ENCODE measurements around the gene AOPEP.
A peak's percentile ranks its signal among the peaks of the same experiment; 100 is the strongest.

AOPEP gene

DNA sequence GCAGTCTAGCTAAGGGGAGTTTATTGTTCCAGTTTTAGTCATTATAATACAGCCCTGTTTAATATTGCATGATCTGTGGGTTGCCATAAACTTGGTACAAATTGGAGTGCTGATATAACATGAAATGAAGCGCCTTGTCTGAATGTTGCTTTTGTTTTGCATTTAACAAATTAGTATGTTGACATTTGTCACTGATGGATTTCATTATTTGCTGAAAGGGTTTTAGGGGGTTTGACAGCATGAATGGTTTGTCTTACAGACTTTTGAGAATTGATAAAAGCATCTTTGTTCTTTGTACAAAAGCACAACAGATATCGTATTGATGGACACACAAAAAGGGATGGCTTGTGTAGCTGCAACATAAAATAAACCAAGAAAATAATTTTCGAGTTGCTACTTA lies 178.3 kb downstream of the AOPEP start:
- DNase-seq, result no peak

DNA sequence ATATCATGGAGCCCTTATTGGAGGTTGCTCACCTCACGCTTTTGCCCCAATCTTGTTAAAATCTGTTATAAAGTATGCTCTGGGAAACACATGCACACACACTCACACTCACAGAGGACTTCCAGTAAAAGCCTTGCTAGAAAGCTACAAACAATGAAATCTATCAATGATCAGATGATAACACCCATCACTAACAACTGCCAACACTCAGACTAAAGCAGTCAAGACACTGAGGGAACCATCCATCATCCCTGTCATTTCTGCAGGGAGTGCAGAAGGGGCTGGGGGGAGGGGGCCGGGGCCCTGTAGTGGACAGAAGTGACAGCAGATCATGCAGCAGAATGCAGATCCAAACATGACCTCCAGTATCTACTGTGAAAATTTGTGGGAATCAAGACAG lies 179.1 kb downstream of the AOPEP start:
- no peak for DNase-seq

- no peak for DNase-seq
Measured at GRCh38 chr9:94906181-94906580, 179.7 kb downstream of the AOPEP start.

GRCh38 chr9:94906713-94907112 lies 180.2 kb downstream of the AOPEP start:
- DNase-seq, result no peak

DNA sequence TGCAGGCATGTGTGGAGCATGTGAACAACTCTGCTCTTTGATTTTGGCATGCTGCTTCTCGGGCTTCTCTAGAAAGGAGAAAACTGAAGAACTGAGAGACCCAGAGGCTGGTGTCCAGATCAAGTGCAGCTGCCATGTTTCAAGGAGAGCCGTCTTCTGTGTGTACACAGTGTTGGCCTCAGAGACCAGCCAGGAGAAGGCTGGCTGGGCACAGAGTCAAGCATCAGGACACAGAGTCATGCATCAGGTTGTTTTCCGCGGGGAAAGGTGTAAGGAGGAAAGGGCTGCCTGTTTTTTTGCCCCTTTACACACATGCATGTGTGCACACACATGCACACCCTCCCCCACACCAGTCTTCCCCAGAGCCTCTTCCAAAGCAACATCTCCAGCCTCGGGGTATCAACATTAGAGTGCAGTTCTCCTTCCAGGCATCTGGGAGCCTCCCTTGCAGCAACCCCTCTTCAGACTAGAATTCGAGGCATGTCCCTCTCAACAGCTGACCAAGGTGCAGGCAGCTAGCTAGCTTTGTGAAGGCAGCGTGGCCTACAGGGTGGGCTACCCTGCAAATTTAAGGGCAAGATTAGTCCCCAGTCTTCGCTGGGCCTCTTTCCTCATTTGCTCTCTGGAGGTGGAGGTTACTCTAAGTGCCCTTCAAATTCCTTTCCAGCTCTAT lies 180.9 kb downstream of the AOPEP start:
- DNase-seq, result no peak

DNA sequence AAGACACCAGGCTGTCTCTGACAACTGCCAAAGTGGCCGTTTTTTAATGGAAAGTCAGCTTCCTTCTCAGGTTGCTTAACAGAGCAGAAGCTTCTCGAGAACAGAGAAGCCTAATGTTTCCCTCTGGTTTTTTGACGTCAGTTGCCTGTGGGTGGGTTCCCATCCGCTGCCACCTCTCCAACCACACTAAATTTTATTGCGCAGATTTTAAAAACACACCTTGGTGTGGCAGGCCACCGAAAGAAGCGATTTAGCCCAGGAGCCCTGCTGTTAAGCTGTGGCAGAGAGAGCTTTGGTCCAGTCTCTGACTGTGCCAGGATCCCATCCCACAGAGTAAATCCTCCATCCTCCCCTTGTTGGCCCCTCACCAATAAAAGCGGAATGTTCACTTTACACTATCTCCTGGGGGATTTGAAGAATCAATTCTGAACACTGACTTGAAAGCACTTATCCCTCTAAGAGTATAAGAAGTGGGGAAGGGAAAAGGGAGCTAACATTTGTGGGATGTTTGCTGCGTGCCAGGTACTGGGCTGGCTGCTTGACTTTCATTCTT lies 181.6 kb downstream of the AOPEP start:
- no peak for DNase-seq

DNA sequence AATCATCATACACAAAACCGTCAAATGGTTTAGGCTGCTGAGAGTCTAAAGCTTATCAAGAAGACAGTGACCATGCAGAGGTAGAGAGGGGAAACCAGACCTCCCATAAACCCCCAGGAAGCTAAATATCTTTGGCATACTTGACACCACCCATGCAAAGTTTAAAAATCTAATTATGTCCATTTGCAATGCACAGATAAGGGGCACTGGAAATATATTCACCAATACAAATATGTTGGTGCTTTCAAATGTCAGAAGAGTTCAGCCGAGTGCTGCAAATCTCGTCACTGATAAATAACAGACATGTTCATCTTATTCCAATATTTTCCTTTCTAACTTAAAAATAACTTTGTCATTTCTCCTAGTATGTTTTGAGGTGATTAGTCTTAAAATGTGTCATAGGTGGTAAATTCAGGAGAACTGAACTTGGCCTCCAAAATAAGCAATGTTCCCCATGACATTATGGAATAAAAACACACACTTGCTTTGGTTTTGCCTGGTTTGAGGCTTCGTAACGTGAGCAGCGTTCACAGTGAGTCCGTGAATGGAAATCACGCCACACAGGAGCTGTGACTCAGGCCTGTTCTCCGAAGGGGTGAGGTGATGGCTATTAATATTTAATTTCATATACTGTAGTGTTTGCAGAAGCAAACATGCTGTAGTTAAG lies 182.2 kb downstream of the AOPEP start:
- DNase-seq, result no peak

DNA sequence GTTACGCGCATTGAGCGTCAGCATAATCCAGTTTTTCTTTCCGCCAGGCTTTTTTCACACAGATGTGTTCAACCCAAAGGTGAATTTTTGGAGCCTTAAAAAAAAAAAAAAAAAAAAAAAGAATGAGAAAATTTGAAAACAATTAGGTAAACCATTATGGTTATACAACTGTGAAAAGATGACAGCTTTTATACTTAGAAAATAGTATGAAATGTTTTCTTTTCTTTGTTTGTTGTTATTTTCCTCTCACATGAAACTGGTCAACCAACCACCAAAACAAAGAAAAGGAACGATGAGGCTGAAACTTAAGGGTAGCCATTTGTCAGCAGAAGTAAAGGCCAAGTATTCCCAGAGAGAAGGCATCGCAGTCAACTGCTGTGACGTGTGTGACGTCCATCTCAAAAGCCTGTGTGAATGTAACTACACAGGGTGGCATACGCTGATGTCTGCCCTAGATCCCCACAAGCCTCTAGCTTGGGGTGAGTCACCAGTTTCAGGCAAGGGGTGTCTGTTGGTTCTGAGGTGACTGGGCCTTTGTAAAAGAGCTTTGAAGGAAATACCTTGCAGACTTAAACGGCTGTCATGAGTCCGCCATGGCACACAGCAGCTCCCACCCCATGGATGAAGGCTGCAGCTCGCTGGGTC lies 182.9 kb downstream of the AOPEP start:
- no peak for DNase-seq

GRCh38 chr9:94909965-94910730 lies 183.6 kb downstream of the AOPEP start:
- no peak for DNase-seq

DNA sequence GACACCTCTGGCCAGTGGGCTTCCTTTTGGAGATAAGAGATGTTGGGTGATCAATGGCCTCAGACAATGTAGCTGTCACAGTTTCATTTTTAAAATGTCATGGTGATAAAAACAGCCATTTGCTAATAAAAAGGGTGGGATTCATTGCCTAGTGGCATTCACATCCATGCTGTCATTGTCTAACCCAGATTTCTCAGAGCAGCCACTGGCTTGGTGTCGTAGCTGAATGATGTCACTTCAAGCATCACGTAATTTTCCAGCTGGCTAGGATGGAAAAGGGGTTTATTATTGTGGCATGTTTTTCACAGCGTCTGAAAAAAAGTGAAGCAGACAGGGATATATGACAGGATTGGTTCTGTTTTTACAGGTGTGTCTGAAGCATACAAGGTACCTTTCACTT lies 184.7 kb downstream of the AOPEP start:
- no peak for DNase-seq

GRCh38 chr9:94911986-94912635 lies 185.6 kb downstream of the AOPEP start:
- no peak for DNase-seq

- DNase-seq, result no peak
Measured at GRCh38 chr9:94912700-94913249, 186.3 kb downstream of the AOPEP start.

- no peak for DNase-seq
Measured at GRCh38 chr9:94913550-94913949, 187.1 kb downstream of the AOPEP start.

GRCh38 chr9:94915476-94916450 lies 189.3 kb downstream of the AOPEP start:
- no peak for DNase-seq

DNA sequence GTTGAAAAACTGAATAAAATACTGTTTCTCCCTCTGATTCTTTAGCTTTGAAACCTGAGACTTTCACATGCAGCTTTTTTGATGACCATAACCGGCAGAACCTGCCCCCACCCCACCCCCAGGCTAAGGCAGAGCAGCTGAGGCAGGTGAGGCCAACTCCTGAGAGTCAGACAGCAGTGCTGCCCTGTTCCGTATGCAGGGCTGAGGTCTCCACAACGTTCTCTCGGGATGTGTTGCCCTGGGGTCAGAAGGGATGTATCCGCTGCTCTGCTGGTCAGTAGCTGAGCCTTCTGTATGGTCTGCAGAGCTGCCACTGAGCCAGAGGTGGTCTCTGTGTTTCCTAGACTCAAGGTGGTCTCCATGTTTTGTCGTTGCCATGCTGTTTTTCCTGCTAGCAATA lies 190.5 kb downstream of the AOPEP start:
- DNase-seq, result peak; percentile 63

DNA sequence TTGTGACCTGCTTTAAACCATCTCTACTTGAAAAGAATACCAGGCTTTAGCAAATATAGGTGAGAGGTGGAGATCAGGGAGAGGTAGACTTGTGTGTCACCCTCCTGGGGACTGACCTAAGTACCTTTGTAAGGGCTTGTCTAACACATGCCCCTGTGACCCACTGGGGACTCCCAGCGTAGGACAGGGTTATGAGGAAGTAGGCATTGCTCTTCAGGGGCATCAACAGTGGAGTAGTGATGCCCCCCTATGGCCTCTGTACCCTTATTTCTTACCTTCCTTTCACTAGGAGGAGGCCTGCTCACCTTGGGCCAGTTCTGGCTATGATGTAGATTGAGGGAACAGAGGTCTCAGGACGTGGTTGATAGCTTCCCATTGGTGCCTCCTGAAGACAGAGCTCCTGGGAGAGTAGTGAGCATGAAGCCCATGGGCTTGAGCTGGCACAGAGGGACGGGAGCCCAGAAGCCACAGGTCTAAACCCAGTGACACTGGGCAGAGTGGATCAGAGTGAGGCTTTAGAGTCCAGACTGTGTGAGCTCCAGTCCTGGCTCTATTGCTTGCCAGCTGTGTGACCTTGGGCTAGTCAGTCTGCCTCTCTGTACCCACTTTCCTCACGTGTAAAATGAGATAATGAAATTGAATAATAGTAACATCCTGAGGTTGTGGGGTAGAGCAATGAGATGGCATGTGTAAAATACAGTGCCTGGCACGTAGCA lies 191.7 kb downstream of the AOPEP start:
- DNase-seq, result no peak

GRCh38 chr9:94919376-94920098 lies 193.0 kb downstream of the AOPEP start:
- DNase-seq, result peak; percentile 59

- DNase-seq, result no peak
Measured at GRCh38 chr9:94920420-94921091, 194.1 kb downstream of the AOPEP start.

DNA sequence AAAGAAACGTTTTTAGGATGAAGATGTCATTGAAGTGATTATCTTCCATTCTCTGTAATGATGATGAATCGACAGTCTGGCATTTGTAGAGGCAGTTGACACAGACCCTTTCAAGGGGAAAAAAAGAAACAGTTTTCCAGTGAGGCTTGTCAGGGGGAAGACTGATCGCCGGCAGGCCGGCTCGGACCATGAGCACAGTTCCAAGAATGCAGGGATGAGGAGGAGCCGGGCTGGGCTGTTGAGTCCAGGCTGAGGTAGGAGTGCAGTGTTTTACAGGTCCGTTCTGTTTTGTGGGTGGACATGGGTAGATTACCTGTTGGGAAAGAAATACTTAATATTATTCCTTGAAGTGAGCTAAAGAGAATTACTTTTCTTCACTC lies 194.6 kb downstream of the AOPEP start:
- no peak for DNase-seq

Data from NCI-H510A (cell line).